GM13977 (cell line): Measurements from ENCODE around the gene PALS2.

Source experiments
- DNase-seq: peaks from one replicate; pipeline ENCODE4 v3.0.0; 2012; ENCODE audit warnings: low spot score
- in situ Hi-C: fragments of 300-500 bp; cut with MboI; formaldehyde crosslinking; loops from one replicate; pipeline ENCODE4 v1.12.0; 2022; ENCODE audit warnings: low sequenced_read_pairs, low pct_unique_long_range_greater_than_20kb, mixed read lengths, inconsistent platforms; ENCODE audit not compliant: unreplicated experiment
- TF ChIP-seq, protein P1 (sequence below): IDR thresholded peaks from 2 replicates; pipeline ENCODE4 v1.5.1; 2012; ENCODE audit warnings: mild to moderate bottlenecking, control low read depth; ENCODE audit not compliant: insufficient read depth; ENCODE audit errors: extremely low read depth, missing control alignments

PALS2 gene, protein sequence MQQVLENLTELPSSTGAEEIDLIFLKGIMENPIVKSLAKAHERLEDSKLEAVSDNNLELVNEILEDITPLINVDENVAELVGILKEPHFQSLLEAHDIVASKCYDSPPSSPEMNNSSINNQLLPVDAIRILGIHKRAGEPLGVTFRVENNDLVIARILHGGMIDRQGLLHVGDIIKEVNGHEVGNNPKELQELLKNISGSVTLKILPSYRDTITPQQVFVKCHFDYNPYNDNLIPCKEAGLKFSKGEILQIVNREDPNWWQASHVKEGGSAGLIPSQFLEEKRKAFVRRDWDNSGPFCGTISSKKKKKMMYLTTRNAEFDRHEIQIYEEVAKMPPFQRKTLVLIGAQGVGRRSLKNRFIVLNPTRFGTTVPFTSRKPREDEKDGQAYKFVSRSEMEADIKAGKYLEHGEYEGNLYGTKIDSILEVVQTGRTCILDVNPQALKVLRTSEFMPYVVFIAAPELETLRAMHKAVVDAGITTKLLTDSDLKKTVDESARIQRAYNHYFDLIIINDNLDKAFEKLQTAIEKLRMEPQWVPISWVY

DNA sequence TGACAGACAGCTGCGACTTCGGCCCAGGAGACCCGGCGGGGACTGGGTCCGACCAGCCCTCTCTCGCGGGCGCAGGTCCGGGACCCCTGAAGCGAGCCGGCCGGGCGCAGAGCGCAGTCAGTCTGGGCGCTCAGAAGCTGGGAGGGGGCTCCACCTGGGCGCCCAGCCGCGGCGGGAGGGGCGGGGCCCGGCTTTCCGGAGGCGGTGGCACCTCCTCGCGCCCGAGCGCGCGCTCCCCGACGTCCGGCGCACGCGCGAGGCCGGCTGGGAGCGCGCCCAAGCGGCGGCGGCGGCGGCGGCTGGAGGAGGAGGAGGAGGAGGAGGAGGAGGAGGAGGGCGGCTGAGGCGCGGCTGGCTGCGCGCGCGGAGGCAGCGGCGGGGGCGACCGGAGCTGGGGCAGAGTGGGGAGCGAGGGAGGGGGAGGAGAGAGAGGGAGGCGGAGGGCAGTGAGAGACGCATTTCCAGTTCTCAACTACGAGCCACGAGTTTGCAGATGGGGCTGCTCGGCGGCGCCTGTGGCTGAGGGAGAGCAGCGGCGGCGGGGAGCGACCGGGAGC, at the start of gene PALS2:
Gene PALS2, plus strand, starts transcription at position 456 of the 557 bp plus-strand sequence. CDS start 50,216 bp downstream, outside the sequence.
- peak; percentile 92 for DNase-seq
- in situ Hi-C loops = no loop called here
- TF ChIP-seq, protein P1, sequence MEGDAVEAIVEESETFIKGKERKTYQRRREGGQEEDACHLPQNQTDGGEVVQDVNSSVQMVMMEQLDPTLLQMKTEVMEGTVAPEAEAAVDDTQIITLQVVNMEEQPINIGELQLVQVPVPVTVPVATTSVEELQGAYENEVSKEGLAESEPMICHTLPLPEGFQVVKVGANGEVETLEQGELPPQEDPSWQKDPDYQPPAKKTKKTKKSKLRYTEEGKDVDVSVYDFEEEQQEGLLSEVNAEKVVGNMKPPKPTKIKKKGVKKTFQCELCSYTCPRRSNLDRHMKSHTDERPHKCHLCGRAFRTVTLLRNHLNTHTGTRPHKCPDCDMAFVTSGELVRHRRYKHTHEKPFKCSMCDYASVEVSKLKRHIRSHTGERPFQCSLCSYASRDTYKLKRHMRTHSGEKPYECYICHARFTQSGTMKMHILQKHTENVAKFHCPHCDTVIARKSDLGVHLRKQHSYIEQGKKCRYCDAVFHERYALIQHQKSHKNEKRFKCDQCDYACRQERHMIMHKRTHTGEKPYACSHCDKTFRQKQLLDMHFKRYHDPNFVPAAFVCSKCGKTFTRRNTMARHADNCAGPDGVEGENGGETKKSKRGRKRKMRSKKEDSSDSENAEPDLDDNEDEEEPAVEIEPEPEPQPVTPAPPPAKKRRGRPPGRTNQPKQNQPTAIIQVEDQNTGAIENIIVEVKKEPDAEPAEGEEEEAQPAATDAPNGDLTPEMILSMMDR = peak; percentile 1

DNA sequence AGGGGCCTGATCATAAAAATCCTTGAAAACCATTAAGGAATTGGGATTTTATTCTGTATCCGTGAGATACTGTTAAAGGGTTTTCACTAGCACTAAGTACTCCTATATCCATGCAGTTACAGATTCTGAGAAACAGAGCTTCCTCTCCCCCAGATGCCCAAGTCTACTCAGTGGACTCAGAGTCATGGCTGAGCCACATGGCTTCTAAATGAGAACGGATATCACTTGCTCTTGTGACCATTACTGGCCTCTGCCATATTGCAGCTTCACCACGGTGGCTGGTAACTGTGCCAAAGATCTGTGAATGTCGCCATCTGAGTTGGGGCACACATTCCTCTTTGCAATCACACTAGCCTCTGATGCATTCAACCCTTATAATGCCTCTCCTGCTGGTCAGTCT, 42.0 kb upstream of the PALS2 start:
- TF ChIP-seq, protein P1 = no peak
- in situ Hi-C loops = no loop called here
- no peak for DNase-seq

DNA sequence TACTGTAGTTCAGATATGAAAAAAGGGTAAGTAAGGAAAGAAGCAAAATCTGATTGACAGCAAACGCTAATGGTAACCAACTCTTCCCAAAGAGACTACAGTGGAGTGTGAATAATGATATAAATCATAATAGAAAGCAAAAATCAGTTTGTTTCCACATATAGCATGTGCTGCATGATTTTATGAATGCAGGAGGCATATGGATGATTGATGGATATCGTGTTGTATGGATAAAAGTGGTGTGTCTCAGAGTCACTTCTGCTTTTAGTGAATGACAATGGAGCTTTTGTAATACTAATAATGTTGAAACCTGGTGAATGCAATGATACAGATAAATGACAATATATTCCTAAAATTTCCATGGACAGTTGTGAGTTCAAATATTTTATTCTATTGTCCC, 36.6 kb upstream of the PALS2 start:
- in situ Hi-C loops = no loop called here

DNA sequence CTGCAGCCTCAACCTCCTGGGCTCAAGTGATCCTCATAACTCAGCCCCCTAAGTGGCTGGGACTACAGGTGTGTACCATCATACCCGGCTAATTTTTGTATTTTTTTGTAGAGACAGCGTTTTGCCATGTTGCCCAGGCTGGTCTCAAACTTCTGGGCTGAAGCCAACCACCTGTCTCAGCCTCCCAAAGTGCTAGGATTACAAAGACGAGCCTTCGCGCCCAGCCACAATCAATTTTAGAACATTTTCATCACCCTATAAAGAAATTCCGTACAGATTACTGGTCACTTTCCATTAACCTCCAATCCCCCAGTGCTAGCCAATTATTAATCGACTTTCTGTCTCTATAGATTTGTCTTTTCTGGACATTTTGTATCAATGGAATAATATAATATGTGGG, 32.3 kb upstream of the PALS2 start:
- TF ChIP-seq, protein P1 = no peak
- DNase-seq = no peak
- in situ Hi-C loops = no loop called here

More for the DNA sequence above, 36.6 kb upstream of the PALS2 start:
- no peak for DNase-seq
- TF ChIP-seq, protein P1 = no peak

DNA sequence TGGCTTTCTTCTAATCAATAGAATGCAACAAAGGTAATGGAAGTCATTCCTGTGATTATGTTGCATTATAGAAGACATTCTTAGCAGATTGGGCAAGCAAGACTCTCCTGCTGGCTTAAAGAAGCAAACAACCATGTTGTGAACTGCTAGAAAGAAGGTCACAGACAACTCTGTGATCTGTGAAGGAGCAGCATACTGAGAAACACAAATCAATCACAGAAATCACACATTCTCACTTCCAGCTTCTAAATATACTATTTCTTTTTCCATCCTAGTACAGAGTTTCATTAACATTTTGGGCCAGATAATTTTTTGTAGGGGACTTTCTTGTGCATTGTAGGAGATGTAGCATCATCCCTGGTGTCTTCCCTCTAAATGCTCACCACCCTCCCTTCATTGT, 28.0 kb upstream of the PALS2 start:
- DNase-seq = no peak
- in situ Hi-C loops = no loop called here
- TF ChIP-seq, protein P1 = no peak

DNA sequence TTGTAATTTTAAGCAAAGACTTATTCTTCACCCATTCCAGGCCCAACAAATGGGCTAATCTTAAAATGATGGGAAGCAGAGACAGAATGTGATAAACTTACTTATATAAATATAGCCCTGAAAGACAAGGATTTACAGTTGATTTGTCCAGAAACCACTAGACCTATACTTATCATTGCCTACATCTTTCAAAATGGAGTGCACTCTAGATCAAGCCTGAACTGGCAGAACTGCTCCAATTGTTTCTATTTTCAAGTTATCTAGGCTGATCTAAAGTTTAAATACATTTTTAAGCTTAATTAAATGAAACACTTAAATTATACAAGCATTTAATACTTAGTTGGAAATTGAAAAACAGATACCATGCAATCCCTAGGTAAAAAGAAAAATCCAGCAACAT, 24.9 kb upstream of the PALS2 start:
- in situ Hi-C loops = no loop called here
- TF ChIP-seq, protein P1 = no peak
- no peak for DNase-seq
